NB4 (cell line): ENCODE results near the gene HOXC13.

Experiments
- DNase-seq: peaks from one replicate; pipeline ENCODE4 v3.0.0; 2010; ENCODE audit warnings: low read depth
- H3K4me3 ChIP-seq: one replicate; pipeline ENCODE4 v1.5.1; 2011; ENCODE audit warnings: mild to moderate bottlenecking, low read depth, low read length, moderate library complexity
- MYC ChIP-seq: IDR thresholded peaks from 2 replicates; pipeline ENCODE4 v1.6.1; 2011; ENCODE audit warnings: low read depth, low read length
- POLR2A ChIP-seq: IDR thresholded peaks from 2 replicates; pipeline ENCODE4 v1.6.1; 2011; ENCODE audit warnings: mild to moderate bottlenecking; ENCODE audit not compliant: insufficient read length; ENCODE audit errors: extremely low read depth
- TF ChIP-seq, protein P1 (sequence below): IDR thresholded peaks from one replicate; pipeline ENCODE4 v1.5.1; 2012; ENCODE audit warnings: low read depth, low read length
- TF ChIP-seq, protein P2 (sequence below): IDR thresholded peaks from 2 replicates; pipeline ENCODE4 v1.6.1; 2011; ENCODE audit warnings: low read depth, low read length

The HOXC13 gene

DNA sequence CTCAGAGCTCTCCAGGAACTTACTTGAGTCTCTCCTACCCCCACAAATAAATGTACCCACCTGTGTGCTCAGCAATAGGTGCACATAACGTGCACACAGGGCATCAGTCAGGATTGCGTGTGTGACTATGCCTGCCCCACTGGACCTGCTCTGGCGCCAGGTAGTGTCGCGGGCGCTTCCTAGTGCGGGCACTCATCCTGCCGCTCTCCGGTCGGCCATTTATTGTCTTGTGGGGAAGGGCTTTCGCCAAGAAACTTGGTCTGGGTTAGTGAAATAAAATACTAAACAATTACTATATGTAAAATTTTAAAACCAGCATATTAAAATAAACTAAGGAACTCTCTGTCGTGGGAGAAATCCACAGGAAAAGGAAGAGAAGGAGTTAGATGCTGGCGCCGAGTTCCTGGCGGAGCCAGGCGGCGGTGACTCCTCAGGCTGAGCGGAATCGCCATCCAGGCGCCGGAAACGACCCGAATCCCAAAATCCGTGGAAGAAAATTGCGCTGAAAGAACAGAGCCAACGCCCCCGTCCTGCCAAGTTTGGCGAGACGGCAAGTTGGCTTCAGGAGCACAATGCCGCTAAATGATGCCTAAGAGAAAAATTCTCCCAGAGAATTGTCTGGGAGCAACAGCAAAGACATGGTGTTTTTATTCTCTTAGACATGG, 7.9 kb upstream of the HOXC13 start:
- DNase-seq: no peak
- no peak overlapping the region for H3K4me3 ChIP-seq
- TF ChIP-seq, protein P1, sequence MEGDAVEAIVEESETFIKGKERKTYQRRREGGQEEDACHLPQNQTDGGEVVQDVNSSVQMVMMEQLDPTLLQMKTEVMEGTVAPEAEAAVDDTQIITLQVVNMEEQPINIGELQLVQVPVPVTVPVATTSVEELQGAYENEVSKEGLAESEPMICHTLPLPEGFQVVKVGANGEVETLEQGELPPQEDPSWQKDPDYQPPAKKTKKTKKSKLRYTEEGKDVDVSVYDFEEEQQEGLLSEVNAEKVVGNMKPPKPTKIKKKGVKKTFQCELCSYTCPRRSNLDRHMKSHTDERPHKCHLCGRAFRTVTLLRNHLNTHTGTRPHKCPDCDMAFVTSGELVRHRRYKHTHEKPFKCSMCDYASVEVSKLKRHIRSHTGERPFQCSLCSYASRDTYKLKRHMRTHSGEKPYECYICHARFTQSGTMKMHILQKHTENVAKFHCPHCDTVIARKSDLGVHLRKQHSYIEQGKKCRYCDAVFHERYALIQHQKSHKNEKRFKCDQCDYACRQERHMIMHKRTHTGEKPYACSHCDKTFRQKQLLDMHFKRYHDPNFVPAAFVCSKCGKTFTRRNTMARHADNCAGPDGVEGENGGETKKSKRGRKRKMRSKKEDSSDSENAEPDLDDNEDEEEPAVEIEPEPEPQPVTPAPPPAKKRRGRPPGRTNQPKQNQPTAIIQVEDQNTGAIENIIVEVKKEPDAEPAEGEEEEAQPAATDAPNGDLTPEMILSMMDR: no peak
- TF ChIP-seq MYC: no peak
- TF ChIP-seq POLR2A: no peak
- TF ChIP-seq, protein P2, sequence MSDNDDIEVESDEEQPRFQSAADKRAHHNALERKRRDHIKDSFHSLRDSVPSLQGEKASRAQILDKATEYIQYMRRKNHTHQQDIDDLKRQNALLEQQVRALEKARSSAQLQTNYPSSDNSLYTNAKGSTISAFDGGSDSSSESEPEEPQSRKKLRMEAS: no peak

DNA sequence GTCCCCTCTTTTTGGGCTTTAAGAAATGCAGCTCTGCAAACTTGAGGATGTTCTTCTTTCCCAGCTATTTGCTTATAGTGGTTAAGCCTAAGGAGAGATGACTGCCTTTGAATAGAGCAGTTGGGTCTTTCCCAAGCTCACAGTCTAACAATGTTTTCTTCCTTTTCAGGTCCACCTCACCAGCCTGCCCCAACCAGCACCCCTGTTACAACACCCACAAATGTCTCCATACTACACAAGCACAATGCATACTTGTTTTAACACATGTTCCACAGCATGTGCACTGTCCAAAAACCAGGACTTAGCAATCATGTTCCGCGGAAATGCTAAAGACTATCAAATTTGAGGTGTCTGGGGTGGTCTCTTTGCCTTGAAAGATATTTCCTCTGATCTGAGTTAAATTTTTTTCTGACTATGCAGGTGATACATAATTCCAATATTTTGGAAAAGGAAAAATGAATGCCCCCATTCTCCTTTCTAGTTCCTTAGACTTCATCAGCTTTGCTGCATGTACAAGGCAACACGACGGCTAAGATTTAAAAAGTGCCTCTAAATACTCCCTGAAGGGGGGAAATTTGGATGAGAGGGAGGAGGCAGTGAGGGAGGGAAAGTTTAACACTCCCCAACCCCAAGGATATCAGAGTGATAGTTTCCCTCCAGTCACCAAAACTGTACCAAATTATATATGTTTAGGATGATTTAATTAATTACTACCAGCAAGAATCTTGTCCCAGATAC, 6.6 kb upstream of the HOXC13 start:
- TF ChIP-seq, protein P2: no peak
- no peak for TF ChIP-seq POLR2A
- no peak for TF ChIP-seq MYC
- TF ChIP-seq, protein P1: no peak
- DNase-seq: no peak
- no peak overlapping the region for H3K4me3 ChIP-seq

DNA sequence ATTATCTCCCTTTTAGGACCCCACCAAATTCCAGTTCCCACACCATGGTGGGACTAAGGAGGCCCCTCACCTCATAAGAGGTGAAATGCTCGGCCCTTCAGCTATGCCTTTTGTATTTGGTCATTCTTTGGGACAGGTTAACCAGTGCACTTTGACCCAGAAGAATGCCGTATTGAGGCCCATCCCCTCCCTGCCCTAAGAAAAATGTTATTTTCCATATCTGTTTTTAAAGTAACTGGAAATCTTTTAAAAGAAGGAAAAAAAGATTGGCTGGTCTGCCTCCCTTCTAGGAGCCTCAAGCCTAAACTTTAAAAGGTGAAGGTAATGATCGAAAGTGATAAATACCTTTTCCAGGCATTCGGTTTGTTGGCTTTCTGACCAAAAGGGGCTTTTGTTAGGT, 5.7 kb upstream of the HOXC13 start:
- TF ChIP-seq POLR2A: no peak
- TF ChIP-seq, protein P1: no peak
- DNase-seq: no peak
- no peak overlapping the region for H3K4me3 ChIP-seq

DNA sequence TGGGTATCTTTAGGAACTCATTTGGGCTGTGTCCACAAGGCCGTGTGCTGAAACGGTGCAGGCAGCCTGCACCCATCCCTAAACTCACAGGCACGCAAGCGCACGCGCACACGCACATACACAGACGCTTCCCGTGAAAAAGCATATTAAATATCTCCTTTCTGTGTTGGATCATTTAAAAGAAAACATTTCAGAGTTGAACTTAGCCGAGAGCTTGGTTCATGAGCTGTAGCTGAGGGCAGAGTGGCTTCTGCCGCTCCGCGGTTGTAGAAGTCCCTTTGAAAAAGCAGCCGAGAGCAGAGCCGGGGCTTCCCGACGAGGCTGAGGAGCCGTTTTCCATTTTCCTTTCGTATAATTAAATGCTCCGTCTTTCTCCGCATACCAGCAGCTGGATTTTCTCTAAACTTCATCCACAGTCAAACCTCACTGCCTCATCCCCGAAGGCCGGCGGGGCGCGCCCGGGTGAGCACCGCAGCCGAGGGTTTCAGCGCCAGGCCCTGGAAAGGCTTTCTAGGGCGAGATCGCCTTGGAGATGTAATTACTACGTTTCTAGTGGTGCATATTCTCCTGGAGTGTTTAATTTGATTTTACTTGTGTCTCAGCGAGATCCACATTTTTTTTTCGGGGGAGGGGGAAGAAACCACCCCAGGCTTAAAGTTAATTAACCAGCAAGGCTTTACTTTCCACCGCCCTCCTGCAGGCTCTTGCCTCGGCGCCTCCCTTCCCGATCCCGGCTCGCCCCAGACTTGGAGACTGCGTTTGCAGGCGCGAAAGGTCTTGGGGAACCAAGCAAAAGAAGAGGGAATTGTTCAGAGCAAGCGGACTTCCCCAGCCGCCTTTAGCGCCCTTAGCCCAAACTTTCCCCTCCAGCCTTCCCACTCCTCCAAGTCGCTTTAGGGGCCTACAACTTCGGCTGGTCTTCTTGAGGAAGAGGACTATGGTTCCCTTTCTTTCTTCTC, 3.0 kb upstream of the HOXC13 start:
- H3K4me3 ChIP-seq: no peak overlapping the region
- TF ChIP-seq, protein P2: no peak
- TF ChIP-seq, protein P1: no peak
- TF ChIP-seq POLR2A: no peak
- no peak for TF ChIP-seq MYC
- DNase-seq: no peak

DNA sequence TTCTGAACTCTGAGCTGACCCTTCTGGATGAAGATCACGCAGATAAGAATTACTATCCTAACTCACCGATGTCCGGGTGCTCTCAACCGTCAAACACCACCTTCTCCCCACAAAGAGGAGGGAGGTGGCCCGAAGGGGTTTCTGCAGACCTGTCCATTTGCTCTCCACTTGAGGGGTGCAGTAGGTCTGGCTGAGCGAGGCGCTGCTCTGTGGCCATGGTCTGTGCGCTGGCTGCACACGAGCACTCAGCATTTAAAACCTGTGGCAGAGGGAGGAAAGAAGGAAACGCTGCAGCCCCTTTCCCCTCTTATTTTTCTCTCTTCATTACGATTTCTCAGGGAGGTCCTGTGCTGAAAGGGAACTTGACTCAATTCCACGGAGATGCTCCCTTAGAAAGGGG, 1.5 kb upstream of the HOXC13 start:
- no peak for DNase-seq
- H3K4me3 ChIP-seq: no peak overlapping the region
- TF ChIP-seq POLR2A (no peak), MYC (no peak)
- TF ChIP-seq, protein P2: no peak
- TF ChIP-seq, protein P1: no peak
